Stimulated activated CD4-positive, alpha-beta T cell treated with anti-CD3 and anti-CD28 coated beads, Interleukin-2, amount 100 ng/mL, for 4 hours (primary cell): ENCODE results near the gene GGNBP2.
"Not testable (repeated sequence)": the region's sequence is repeated elsewhere in the genome, so short reads cannot be mapped to it uniquely, and the experiment has no call there.

ENCODE experiments used
- DNase-seq: peaks from one replicate; pipeline ENCODE4 v3.0.0-alpha.2; 2020; ENCODE audit warnings: low read depth

Gene GGNBP2

DNA sequence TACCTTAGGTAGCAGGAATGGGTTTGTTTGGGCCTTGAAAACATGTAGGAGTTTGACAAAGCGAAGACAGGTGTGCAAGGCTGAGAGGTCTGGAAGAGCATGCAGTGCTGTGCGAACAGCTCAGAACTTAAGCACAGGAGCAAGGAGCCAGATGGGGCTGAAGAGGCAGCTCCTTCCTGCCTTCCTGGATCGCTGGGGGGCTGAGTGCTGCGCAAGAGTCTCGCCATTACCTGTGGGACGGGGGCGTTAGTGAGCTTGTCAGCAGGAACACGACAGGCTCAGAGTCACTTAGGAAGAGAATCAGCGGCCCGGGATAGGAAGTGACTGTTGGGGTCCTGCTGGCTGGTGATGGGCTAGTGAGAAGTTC, 56.2 kb downstream of the GGNBP2 start:
- no peak for DNase-seq

- peak; percentile 90 for DNase-seq
Measured at GRCh38 chr17:36601303-36602029, 56.7 kb downstream of the GGNBP2 start, which contains the start of gene MRM1. Gene MRM1 (plus strand): TSS chr17:36601583. CDS start chr17:36601811, 228 bp downstream.

DNA sequence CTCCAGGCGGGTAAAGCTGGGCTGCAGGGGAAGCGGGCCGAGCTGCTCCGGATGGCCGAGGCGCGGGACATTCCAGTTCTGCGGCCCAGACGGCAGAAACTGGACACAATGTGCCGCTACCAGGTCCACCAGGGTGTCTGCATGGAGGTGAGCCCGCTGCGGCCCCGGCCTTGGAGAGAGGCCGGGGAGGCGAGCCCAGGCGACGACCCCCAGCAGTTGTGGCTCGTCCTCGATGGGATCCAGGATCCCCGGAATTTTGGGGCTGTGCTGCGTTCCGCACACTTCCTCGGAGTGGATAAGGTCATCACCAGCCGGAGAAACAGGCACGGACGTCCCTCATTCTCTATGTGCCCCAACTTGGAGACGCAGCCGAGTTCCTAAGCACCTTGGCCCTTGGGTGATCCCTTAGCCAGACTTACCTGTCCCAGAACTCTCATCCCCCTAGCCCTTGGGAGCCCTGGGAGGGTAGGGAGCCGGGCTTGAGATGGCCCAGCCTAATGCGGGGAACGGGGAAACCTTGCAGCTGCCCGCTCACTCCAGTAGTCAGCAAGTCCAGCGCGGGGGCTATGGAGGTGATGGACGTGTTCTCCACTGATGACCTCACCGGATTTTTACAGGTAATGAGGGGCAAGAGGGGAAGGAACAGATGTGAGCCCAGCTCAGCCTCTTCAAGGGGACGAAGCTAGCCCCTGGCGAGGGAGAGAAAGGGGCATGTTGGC, 57.5 kb downstream of the GGNBP2 start:
- no peak for DNase-seq

DNA sequence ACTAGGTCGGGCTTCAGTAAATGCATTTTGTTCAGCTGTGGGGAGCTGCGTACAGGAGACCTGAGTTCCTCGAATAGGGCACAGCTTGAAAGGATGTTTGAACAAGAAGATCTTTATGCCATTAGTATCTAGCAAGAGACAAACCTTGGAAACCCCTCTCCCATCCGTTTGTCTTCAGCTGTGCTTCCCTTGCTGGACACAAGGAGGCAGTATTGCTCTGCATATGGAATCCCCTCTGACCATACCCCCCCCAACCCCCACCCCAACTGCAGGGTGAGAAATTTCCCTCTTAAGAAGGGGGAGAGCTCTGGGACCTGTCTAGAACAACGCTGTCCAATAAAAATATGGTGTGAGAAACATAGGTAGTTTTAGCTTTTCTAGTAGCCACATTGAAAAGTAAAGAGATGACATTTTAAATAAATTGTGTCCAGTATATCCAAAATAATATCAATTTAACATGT, 58.2 kb downstream of the GGNBP2 start:
- DNase-seq = peak; percentile 57

DNA sequence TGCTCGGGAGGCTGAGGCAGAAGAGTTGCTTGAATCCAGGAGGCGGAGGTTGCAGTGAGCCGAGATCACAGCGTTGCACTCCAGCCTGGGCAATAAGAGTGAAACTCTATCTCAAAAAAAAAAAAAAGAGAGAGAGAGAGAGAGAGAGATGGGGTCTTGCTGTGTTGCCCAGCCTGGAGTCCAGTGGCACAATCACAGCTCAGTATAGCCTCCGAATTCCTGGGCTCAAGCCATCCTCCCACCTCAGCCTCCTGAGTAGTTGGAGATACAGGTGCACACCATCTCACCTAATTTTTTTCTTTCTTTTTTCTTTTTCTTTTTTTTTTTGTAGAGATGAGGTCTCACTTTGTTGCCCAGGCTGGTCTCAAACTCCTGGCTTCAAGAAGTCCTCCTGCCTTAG, 60.3 kb downstream of the GGNBP2 start:
- DNase-seq = not testable (repeated sequence)

DNA sequence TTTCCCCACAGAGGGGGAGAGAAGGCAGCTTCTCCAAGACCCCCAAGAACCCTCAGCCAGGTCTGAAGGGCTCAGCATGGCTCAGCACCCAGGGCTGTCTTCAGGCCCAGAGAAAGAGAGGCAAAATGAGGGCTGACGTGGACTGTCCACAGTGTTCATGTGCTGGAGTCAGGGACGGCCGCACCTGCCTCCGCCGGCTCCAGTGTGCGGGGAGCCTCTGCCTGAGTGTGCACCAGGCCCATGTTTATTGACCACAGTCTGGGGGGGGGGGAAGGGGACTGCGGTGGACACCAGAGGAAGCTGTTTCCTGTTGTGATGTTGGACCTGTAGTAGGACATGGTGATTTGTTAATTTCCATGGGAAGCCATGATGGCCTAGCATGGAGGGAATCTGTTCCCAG, 63.6 kb downstream of the GGNBP2 start:
- DNase-seq = no peak

DNA sequence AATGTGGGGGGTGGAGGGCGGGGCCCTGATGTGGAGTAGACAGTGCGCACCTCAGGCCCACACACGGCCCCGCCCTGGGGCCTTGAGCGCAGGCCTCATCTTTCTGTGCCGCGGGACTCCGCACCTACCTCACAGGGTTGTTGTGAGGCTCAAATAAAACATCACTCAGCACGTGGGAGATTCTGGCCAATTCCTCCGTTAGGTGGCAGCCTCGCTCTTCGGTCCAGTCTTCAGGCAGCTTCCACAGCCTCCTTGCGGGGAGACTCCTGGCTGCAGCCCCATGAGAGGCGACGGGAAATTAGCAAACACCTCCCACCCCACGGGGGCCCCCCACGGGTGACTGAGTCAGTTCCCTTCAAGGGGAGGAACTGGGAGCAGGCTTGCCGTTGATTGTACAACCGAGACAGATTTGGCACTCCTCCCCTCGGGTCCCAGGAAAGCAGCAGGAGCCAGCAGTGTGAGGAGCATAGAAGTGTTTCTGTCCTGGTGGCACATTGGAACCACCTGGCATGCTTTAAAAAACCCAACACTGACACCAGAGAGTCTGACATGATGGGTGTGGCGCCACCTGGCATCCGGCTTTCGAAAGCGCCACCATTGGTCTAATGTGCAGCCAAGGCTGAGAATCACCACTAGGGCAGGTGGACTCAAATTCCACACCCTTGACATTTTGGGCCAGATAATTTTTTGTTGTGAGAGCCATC, 64.2 kb downstream of the GGNBP2 start:
- DNase-seq = no peak

DNA sequence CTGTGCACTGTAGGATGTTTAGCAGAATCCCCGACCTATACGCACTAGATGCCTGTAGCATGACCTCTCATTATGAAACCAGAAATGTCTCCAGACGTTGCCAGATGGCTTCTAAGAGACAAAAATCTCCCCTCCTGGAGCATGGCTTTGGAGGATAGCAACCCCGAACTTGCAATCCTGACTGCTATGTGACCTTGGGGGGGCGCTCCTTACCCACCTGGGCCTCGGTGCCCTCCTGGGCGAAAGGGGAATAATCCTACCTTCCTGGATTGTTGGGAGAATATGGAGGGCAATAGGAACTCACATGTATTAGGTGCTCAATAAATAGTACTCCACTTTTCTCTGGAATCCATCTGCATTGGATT, 64.8 kb downstream of the GGNBP2 start:
- DNase-seq = no peak

GRCh38 chr17:36610474-36610873, 65.8 kb downstream of the GGNBP2 start:
- no peak for DNase-seq

- DNase-seq = no peak
Measured at GRCh38 chr17:36611345-36612072, 66.8 kb downstream of the GGNBP2 start.

DNA sequence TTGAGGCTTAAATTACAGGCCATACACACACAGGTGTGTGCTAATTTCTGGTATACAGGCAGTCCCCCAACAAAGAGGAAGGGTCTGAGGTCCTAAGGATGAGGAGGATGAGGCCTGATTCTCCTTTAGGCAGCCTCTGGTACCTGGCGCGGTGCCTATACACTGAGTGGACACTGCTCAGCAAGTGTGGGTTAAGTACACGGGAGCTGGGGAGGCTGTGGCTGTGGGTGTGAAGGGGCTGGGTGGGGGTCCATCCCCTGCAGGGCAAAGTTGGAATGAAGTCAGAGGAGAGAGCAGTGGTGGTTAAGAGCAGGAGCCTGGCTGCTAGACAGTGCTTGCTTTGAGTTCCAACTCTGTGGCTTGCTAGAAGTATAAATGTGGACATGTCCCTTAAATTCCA, 67.6 kb downstream of the GGNBP2 start:
- no peak for DNase-seq

DNA sequence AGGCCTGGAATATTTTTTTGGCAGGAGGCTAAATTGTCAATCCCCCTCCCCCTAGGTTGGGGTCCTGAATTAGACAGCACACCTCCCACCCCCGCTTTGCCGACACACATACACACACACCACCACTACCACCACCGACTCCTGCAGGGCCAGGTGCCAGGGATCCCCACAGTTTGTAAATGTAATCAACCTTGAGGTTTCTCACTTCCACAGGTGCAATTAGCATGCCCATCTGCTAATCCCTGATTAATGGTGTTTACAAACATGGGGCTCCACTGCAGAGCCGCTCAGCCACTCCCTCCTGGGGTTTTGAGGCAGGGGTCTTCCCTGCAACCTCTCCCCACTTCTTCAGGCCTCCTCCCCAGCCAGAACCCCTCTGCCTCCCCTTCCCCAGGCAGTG, 68.4 kb downstream of the GGNBP2 start:
- no peak for DNase-seq

GRCh38 chr17:36614081-36614480, 69.4 kb downstream of the GGNBP2 start:
- no peak for DNase-seq

DNA sequence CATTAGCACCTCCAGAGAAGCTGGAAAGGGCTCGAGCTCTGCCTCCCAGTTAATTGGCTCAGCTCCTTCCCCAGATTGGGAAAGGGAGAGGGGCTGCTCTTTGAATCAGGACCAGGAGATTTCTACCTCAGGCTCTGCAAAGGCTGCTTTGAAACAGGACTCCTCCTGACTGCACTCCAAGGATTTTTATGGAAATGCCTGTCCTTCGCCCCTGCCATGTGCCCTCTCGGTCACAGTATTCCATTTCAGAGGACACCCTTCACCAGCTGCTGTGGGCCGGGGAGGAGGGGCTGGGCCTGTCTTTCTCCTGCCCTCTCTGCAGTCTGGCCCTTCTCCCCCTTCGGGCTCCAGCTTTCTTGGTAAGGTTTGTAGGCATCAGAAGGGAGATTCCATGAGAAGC, 70.2 kb downstream of the GGNBP2 start:
- no peak for DNase-seq

GRCh38 chr17:36616061-36617029, 71.6 kb downstream of the GGNBP2 start:
- DNase-seq = no peak

GRCh38 chr17:36617773-36618172, 73.1 kb downstream of the GGNBP2 start:
- DNase-seq = no peak

GRCh38 chr17:36623281-36623680, 78.6 kb downstream of the GGNBP2 start:
- no peak for DNase-seq

DNA sequence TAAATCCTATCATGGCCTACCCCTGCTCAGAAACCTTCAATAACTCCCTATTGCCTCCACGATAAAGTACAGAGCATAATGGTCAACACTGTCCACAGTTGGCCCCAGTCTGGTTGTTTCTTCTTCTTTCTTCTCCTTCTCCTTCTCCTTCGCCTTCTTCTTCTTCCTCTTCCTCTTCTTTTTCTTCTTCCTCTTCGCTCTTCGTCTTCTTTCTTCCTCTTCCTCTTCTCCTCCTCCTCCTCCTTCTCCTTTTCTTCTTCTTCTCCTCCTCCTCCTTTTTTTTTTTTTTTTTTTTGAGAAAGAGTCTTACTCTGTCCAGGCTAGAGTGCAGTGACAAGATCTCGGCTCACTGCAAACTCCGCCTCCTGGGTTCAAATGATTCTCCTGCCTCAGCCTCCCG, 80.5 kb downstream of the GGNBP2 start:
- DNase-seq = no peak

DNA sequence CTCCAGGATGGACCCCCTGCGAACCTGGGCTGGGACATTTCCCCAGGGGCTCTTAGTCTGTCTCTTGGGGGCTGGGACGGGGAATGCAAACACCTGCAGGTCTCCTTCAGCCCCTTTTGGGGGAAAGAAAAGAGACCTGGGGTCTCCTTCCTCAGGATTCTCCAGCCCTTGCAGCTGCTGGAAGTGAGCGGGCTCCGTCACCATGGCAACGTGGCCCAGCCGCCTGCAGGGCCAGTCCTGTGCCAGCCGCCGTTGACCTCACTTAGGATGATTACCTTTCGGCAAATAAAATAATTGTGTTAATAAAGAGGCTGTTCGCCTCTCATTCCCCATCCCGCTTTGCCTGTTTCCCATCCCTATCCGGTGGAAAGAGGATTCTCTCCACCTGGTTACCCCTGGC, 82.4 kb downstream of the GGNBP2 start:
- no peak for DNase-seq

DNA sequence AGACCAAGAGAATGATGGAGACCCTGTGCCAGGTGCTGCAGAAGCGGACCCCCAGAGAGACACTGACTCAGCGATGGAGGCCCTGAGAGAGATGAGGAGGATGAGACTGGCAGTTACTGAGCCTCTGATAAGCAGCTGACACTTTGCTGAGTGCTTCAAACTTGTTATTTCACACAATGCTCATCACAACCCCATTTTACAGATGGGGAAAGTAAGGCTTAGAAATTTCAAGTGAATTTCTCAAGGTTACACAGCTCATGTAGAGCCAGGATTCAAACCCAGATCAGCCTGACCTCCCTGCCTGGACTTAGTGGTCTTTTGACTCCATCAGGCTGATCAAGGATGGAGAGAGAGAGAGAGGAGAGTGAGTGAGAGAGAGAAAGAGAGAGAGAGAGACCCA, 83.9 kb downstream of the GGNBP2 start:
- DNase-seq = no peak

DNA sequence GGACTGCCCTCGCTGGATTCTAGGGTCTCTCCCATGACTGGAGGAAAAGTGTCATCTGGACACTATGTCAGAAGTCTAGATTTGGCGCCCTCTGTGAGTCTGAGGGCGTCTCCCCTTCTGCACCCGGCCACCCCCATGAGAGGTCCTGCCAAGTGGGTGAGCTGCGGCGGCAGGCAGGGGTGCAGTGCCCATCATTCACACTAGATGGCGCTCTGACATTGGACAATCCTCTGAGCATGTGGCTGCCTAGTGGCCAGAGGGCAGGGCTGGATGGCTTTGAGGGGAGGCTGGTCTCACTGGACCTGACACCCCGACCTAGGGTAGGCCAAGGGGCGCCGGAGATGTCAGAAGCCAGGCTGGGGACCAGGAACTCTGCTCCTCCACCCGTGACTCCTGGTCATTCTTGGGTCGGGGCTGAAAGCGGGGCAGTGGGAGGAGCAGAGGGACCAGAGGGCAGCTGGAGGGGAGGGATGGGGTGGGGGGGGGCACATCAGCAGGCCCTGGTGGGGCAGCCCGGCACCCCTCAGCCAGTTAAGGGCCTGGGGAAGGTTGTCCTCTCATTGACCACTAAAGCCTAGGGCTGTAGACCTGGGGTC, 84.6 kb downstream of the GGNBP2 start:
- DNase-seq = peak; percentile 64
